Epithelial cell of esophagus (primary cell): Measurements from ENCODE around the gene MTCH1.

Source experiments
- DNase-seq: peaks from one replicate; pipeline ENCODE4 v3.0.0; 2010; ENCODE audit warnings: low read depth
- H3K4me3 ChIP-seq: 2 replicates; pipeline ENCODE4 v1.5.1; 2011; ENCODE audit warnings: mild to moderate bottlenecking, low read length, control low read depth
- TF ChIP-seq, protein P1 (sequence below): IDR thresholded peaks from 2 replicates; pipeline ENCODE4 v1.5.1; 2011; ENCODE audit warnings: low read depth, mild to moderate bottlenecking, low read length, control low read depth, inconsistent platforms; ENCODE audit not compliant: insufficient read depth; ENCODE audit errors: missing control alignments

Gene MTCH1

DNA sequence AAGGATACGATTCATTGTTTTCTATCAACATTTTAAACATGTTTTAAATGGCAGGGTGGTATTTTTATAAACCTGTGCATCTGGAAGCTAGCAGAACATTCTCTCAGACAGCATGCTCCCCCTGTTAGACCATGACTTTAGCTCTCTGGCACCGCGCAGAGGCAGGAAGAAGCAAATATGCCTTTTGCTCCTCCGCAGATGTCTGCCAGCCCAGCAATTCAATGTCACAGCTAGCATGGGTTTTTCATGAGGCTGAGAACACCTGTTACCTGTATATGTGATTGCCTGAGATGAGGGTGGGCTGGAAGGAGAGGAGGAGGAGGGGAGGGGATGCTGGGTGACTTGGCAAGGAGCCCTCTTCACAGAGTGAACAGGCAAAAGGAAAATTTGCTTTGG lies 6.7 kb downstream of the MTCH1 start:
- TF ChIP-seq, protein P1, sequence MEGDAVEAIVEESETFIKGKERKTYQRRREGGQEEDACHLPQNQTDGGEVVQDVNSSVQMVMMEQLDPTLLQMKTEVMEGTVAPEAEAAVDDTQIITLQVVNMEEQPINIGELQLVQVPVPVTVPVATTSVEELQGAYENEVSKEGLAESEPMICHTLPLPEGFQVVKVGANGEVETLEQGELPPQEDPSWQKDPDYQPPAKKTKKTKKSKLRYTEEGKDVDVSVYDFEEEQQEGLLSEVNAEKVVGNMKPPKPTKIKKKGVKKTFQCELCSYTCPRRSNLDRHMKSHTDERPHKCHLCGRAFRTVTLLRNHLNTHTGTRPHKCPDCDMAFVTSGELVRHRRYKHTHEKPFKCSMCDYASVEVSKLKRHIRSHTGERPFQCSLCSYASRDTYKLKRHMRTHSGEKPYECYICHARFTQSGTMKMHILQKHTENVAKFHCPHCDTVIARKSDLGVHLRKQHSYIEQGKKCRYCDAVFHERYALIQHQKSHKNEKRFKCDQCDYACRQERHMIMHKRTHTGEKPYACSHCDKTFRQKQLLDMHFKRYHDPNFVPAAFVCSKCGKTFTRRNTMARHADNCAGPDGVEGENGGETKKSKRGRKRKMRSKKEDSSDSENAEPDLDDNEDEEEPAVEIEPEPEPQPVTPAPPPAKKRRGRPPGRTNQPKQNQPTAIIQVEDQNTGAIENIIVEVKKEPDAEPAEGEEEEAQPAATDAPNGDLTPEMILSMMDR: peak; percentile 77
- no peak overlapping the region for H3K4me3 ChIP-seq
- DNase-seq: peak; percentile 57

DNA sequence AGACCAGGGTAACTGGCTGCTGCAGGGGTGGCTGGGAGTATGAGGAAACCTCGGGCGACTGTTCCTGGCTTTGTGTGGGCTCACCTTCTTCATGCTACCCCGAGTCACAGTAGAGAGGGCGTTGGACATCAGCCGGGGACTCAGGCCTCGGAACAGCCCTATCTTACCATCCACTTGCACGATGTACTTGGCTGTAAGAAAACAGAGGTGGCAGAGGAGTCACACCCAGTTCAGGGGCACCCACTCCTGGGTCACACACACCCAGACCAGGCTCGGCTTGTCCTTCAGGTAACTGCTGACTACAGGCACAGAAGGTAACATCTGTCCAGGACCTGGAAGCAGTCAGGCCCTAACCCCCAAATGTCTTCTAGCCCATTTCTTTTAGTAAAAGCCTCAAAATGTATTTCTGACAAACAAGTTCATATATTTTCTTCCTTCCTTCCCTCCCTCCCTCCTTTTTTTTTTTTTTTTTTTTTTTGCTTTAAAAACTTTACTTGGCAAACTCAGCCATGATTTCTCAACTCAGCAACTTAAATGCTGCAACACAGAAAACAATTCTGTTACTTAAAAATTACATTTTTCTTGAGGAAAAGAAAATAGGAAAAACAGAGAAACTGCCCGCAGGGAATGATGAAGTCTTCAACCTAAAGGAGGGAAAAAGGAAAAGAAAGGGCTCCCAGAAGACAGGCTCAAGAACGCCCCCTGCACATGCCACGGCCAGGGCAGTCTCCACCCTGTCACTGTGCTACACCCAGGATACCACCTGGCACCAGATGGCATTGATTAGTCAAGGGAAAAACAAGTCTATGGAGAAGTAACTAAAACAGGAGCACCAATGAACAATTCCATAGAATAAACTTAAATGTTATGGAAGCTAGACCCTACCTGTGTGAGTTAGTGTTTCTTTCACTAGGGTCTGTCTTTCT lies 7.3 kb downstream of the MTCH1 start:
- no peak overlapping the region for H3K4me3 ChIP-seq
- DNase-seq: no peak
- TF ChIP-seq, protein P1: no peak

GRCh38 chr6:36977470-36977941 lies 8.5 kb downstream of the MTCH1 start:
- TF ChIP-seq, protein P1: peak; percentile 45
- DNase-seq: no peak
- H3K4me3 ChIP-seq: no peak overlapping the region

- DNase-seq: no peak
- TF ChIP-seq, protein P1: no peak
- H3K4me3 ChIP-seq: no peak overlapping the region
Observed at GRCh38 chr6:36976931-36977330, 9.1 kb downstream of the MTCH1 start.

DNA sequence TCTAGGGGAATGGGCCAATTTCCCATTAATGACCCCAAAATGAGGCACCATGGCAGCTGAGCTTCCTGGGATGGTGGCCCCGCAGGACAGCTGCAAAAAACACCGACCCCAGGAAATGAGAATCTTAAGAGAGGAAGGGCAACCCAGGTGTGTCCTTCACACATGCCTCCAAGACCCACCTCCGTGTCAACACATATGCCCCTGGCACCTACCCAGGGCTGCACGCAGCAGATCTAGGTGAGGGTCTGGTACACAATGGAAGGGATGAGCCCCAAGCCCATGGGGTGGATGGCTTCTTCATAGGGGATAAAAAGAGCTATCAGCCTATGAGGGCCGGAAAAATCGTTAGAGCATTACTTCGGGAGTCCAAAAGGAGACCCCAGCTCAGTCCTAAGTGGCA lies 9.5 kb downstream of the MTCH1 start:
- H3K4me3 ChIP-seq: no peak overlapping the region
- DNase-seq: no peak
- TF ChIP-seq, protein P1: no peak

- TF ChIP-seq, protein P1: no peak
- H3K4me3 ChIP-seq: no peak overlapping the region
- DNase-seq: no peak
Observed at GRCh38 chr6:36976007-36976264, 10.1 kb downstream of the MTCH1 start.
